ENCODE measurements around the gene ZFP28.

ZFP28 gene

GRCh38 chr19:56594783-56595547 is 56.2 kb downstream of the ZFP28 start, which contains the start of gene ZNF71 (continued):
- TF ChIP-seq ZNF785 (tag by site-specific recombination; IDR thresholded peaks at IDR 0.05): peak; percentile 65; the same call in 1 of the 2 replicates

- Histone ChIP-seq H3K4me1 (ENCODE audit: control insufficient read depth, insufficient read depth, low read length) (no peaks in the 10 kb centered on the region), H3K36me3 (ENCODE audit: control insufficient read depth in 2 of 2, insufficient read depth in 1 of 2, low read length in 2 of 2) (peaks cover 3 to 23% of the 10 kb centered on the region in 2 experiments; a peak in 1 of 3 replicates), H3K9me3 (ENCODE audit: control insufficient read depth, insufficient read depth, low read depth, low read length) (no peaks in the 10 kb centered on the region; the same call in none of the 2 replicates), H3K27ac (ENCODE audit: extremely low read depth, low read depth, low read length) (peak overlapping the region; percentile 83; the same call in 1 of the 2 replicates), H3K4me3 (ENCODE audit: low read depth, low read length) (peak overlapping the region; percentile 78)
- POLR2A ChIA-PET: interaction anchor here (0.7 to 1.5 kb wide), 7 partner anchors 21 to 1979 kb away, joined by 3 to 11 read pairs (median 5); partner anchors contain the start of gene ZFP28
- CTCF ChIA-PET: interaction anchor here (0.7 kb wide), 2 partner anchors 15 to 1501 kb away, joined by 3 to 4 read pairs; no protein-coding TSS in a partner anchor
- TF ChIP-seq PRDM1 (tag by site-specific recombination; IDR thresholded peaks at IDR 0.05) (0 out of 2 replicates have a peak, but pooled peaks have one; percentile 14), GLI2 (tag by site-specific recombination; IDR thresholded peaks at IDR 0.05; ENCODE audit: borderline replicate concordance, low read depth) (no peak), ZBTB17 (tag by site-specific recombination; IDR thresholded peaks at IDR 0.05) (no peak), MYNN (tag by site-specific recombination; IDR thresholded peaks at IDR 0.05; ENCODE audit: borderline replicate concordance) (no peak), ZNF324 (tag by site-specific recombination; IDR thresholded peaks at IDR 0.05) (peak; percentile 44; the same call in 1 of the 2 replicates), OSR2 (tag by site-specific recombination; IDR thresholded peaks at IDR 0.05) (no peak), ZNF121 (tag by site-specific recombination; IDR thresholded peaks at IDR 0.05) (0 out of 2 replicates have a peak, but pooled peaks have one; percentile 30), ZNF585B (tag by site-specific recombination; IDR thresholded peaks at IDR 0.05) (no peak), BCL11B (tag by site-specific recombination; IDR thresholded peaks at IDR 0.05; ENCODE audit: low read depth) (0 out of 2 replicates have a peak, but pooled peaks have one; percentile 60), ZNF169 (tag by site-specific recombination; IDR thresholded peaks at IDR 0.05) (peak; percentile 87), ZNF404 (tag by site-specific recombination; IDR thresholded peaks at IDR 0.05) (0 out of 2 replicates have a peak, but pooled peaks have one; percentile 37), ZNF311 (tag by site-specific recombination; IDR thresholded peaks at IDR 0.05; ENCODE audit: borderline replicate concordance) (peak; percentile 34; the same call in 1 of the 2 replicates), TCF7L2 (IDR thresholded peaks at IDR 0.05; ENCODE audit: borderline replicate concordance, low read depth, low read length) (no peak), YY1 (tag by site-specific recombination; IDR thresholded peaks at IDR 0.05) (no peak), HOXD13 (CRISPR knock-in tag; IDR thresholded peaks at IDR 0.05; ENCODE audit: borderline replicate concordance) (no peak), IKZF3 (tag by site-specific recombination; IDR thresholded peaks at IDR 0.05) (no peak), ZNF214 (tag by site-specific recombination; IDR thresholded peaks at IDR 0.05; ENCODE audit: borderline replicate concordance) (no peak), ZNF677 (tag by site-specific recombination; IDR thresholded peaks at IDR 0.05) (no peak), ZNF133 (tag by site-specific recombination; IDR thresholded peaks at IDR 0.05) (peak; percentile 59; the same call in 1 of the 2 replicates), ZNF513 (tag by site-specific recombination; IDR thresholded peaks at IDR 0.05) (no peak), ZBTB20 (tag by site-specific recombination; IDR thresholded peaks at IDR 0.05) (peak; percentile 16; the same call in 1 of the 2 replicates), ZNF670 (tag by site-specific recombination; IDR thresholded peaks at IDR 0.05; ENCODE audit: low read depth) (no peak; the same call in 1 of the 2 replicates), RBAK (tag by site-specific recombination; IDR thresholded peaks at IDR 0.05) (no peak), ZNF76 (tag by site-specific recombination; IDR thresholded peaks at IDR 0.05; ENCODE audit: borderline replicate concordance, low read depth) (no peak), ZNF501 (tag by site-specific recombination; IDR thresholded peaks at IDR 0.05) (no peak; the same call in 1 of the 2 replicates), ZNF830 (tag by site-specific recombination; IDR thresholded peaks at IDR 0.05; ENCODE audit: low read depth) (no peak)
- TF ChIP-seq, protein P1, sequence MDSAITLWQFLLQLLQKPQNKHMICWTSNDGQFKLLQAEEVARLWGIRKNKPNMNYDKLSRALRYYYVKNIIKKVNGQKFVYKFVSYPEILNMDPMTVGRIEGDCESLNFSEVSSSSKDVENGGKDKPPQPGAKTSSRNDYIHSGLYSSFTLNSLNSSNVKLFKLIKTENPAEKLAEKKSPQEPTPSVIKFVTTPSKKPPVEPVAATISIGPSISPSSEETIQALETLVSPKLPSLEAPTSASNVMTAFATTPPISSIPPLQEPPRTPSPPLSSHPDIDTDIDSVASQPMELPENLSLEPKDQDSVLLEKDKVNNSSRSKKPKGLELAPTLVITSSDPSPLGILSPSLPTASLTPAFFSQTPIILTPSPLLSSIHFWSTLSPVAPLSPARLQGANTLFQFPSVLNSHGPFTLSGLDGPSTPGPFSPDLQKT (IDR thresholded peaks at IDR 0.05; ENCODE audit: borderline replicate concordance, low read depth, low read length): no peak
- TF ChIP-seq, protein P2, sequence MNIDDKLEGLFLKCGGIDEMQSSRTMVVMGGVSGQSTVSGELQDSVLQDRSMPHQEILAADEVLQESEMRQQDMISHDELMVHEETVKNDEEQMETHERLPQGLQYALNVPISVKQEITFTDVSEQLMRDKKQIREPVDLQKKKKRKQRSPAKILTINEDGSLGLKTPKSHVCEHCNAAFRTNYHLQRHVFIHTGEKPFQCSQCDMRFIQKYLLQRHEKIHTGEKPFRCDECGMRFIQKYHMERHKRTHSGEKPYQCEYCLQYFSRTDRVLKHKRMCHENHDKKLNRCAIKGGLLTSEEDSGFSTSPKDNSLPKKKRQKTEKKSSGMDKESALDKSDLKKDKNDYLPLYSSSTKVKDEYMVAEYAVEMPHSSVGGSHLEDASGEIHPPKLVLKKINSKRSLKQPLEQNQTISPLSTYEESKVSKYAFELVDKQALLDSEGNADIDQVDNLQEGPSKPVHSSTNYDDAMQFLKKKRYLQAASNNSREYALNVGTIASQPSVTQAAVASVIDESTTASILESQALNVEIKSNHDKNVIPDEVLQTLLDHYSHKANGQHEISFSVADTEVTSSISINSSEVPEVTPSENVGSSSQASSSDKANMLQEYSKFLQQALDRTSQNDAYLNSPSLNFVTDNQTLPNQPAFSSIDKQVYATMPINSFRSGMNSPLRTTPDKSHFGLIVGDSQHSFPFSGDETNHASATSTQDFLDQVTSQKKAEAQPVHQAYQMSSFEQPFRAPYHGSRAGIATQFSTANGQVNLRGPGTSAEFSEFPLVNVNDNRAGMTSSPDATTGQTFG (tag by site-specific recombination; IDR thresholded peaks at IDR 0.05; ENCODE audit: borderline replicate concordance): no peak; the same call in 1 of the 2 replicates
- TF ChIP-seq, protein P3, sequence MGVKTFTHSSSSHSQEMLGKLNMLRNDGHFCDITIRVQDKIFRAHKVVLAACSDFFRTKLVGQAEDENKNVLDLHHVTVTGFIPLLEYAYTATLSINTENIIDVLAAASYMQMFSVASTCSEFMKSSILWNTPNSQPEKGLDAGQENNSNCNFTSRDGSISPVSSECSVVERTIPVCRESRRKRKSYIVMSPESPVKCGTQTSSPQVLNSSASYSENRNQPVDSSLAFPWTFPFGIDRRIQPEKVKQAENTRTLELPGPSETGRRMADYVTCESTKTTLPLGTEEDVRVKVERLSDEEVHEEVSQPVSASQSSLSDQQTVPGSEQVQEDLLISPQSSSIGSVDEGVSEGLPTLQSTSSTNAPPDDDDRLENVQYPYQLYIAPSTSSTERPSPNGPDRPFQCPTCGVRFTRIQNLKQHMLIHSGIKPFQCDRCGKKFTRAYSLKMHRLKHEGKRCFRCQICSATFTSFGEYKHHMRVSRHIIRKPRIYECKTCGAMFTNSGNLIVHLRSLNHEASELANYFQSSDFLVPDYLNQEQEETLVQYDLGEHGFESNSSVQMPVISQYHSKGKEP (tag by site-specific recombination; IDR thresholded peaks at IDR 0.05): no peak
Observed at GRCh38 chr19:56595548-56595899, 56.8 kb downstream of the ZFP28 start.

Data from HEK293 (cell line).